ENCODE results near the gene SDC4. TPM values are rescaled to one million over a fixed set of nuclear protein-coding genes. Genes with fewer than 3 reads are reported as not detected.

The SDC4 gene
- total and polyA plus RNA-seq, 2 donors = 7.4 to 18.9 TPM

Other genes starting within 250 kb of the SDC4 start
- gene KCNS1, start 247.3 kb downstream of the SDC4 start, total RNA-seq = 0.14 TPM
- 0.34 TPM for gene KCNS1, start 247.3 kb downstream of the SDC4 start, polyA plus RNA-seq
- 0.52 TPM for gene WFDC5, start 233.2 kb downstream of the SDC4 start, total RNA-seq
- 6.1 TPM for gene WFDC5, start 233.2 kb downstream of the SDC4 start, polyA plus RNA-seq
- 1.0 TPM for gene WFDC12, start 224.0 kb downstream of the SDC4 start, total RNA-seq
- gene WFDC12, start 224.0 kb downstream of the SDC4 start, polyA plus RNA-seq = 6.8 TPM
- 6.5 TPM for gene PI3, start 173.5 kb downstream of the SDC4 start, total RNA-seq
- gene PI3, start 173.5 kb downstream of the SDC4 start, polyA plus RNA-seq = 567 TPM
- gene SEMG1, start 141.4 kb downstream of the SDC4 start, total RNA-seq = 0.24 TPM
- 0.78 TPM for gene SEMG1, start 141.4 kb downstream of the SDC4 start, polyA plus RNA-seq
- gene SEMG2, start 127.1 kb downstream of the SDC4 start, total RNA-seq = 0.09 TPM
- gene SEMG2, start 127.1 kb downstream of the SDC4 start, polyA plus RNA-seq = 0.39 TPM
- 28.0 TPM for gene SLPI, start 93.9 kb downstream of the SDC4 start, total RNA-seq
- gene SLPI, start 93.9 kb downstream of the SDC4 start, polyA plus RNA-seq = 663 TPM
- not detected for gene RBPJL, start 41.6 kb downstream of the SDC4 start, total RNA-seq
- 0.07 TPM for gene RBPJL, start 41.6 kb downstream of the SDC4 start, polyA plus RNA-seq
- gene MATN4, start 40.1 kb downstream of the SDC4 start, total RNA-seq = 0.14 TPM
- gene MATN4, start 40.1 kb downstream of the SDC4 start, polyA plus RNA-seq = 0.14 TPM
- gene SYS1, start 14.7 kb upstream of the SDC4 start, total RNA-seq = 15.2 TPM
- 19.7 TPM for gene SYS1, start 14.7 kb upstream of the SDC4 start, polyA plus RNA-seq
- gene TP53TG5, start 29.9 kb upstream of the SDC4 start, total RNA-seq = 0.24 TPM
- 0.27 TPM for gene TP53TG5, start 29.9 kb upstream of the SDC4 start, polyA plus RNA-seq
- 8.7 TPM for gene DBNDD2, start 59.9 kb upstream of the SDC4 start, total RNA-seq
- 54.2 TPM for gene DBNDD2, start 59.9 kb upstream of the SDC4 start, polyA plus RNA-seq
- 28.1 TPM for gene PIGT, start 67.7 kb upstream of the SDC4 start, total RNA-seq
- 52.6 TPM for gene PIGT, start 67.7 kb upstream of the SDC4 start, polyA plus RNA-seq
- gene WFDC2, start 121.3 kb upstream of the SDC4 start, total RNA-seq = 5.6 TPM
- 48.4 TPM for gene WFDC2, start 121.3 kb upstream of the SDC4 start, polyA plus RNA-seq
- gene SPINT3, start 167.2 kb upstream of the SDC4 start, total RNA-seq = not detected
- not detected for gene SPINT3, start 167.2 kb upstream of the SDC4 start, polyA plus RNA-seq
- gene WFDC6, start 191.1 kb upstream of the SDC4 start, total RNA-seq = not detected
- 0.27 TPM for gene WFDC6, start 191.1 kb upstream of the SDC4 start, polyA plus RNA-seq
- not detected for gene EPPIN, start 199.0 kb upstream of the SDC4 start, total RNA-seq
- 0.21 TPM for gene EPPIN, start 199.0 kb upstream of the SDC4 start, polyA plus RNA-seq
- gene WFDC8, start 230.9 kb upstream of the SDC4 start, total RNA-seq = not detected
- not detected for gene WFDC8, start 230.9 kb upstream of the SDC4 start, polyA plus RNA-seq

All from thymus (tissue), 2 donors.